ENCODE results near the gene NKAIN2.

DNA sequence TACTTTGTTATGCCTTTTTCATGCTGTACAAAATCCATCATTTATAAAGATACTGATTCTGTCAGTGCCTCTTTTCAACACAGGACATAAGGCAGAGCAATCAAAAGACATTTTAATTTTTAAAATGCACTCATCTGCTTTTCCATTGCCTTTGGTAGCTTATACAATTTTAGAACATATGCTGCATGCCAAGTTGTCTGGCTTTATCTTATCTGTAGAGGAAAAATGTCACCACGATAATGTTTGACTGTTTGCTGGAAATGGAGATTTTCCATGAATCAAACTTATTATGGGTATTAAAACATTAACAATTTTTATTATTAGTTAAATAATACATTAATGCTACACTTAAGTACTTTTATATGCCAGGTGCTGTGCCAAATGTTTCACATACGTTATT lies 50.5 kb downstream of the NKAIN2 start:
- TF ChIP-seq, protein P1, sequence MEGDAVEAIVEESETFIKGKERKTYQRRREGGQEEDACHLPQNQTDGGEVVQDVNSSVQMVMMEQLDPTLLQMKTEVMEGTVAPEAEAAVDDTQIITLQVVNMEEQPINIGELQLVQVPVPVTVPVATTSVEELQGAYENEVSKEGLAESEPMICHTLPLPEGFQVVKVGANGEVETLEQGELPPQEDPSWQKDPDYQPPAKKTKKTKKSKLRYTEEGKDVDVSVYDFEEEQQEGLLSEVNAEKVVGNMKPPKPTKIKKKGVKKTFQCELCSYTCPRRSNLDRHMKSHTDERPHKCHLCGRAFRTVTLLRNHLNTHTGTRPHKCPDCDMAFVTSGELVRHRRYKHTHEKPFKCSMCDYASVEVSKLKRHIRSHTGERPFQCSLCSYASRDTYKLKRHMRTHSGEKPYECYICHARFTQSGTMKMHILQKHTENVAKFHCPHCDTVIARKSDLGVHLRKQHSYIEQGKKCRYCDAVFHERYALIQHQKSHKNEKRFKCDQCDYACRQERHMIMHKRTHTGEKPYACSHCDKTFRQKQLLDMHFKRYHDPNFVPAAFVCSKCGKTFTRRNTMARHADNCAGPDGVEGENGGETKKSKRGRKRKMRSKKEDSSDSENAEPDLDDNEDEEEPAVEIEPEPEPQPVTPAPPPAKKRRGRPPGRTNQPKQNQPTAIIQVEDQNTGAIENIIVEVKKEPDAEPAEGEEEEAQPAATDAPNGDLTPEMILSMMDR (IDR thresholded peaks at IDR 0.05) = no peak
- no peak for TF ChIP-seq POLR2AphosphoS5 (IDR thresholded peaks at IDR 0.05)

All from breast epithelium (tissue), 3 donors.